SU-DHL-6 (cell line): ENCODE data around the gene FLAD1.
A peak's percentile ranks its signal among the peaks of the same experiment; 100 is the strongest.

ENCODE experiments used
- H2AFZ ChIP-seq: fragments of 200-600 bp; sonication (generic); 2 replicates; pipeline ENCODE4 v1.6.1; 2014; ENCODE audit warnings: low read depth, mild to moderate bottlenecking, moderate library complexity, mixed read lengths, antibody characterized with exemption, low read length; ENCODE audit not compliant: severe bottlenecking
- H3F3A ChIP-seq: fragments of 200-600 bp; shearing (Covaris generic); 2 replicates; pipeline ENCODE4 v1.6.0; 2016; ENCODE audit warnings: antibody characterized with exemption, mild to moderate bottlenecking; ENCODE audit not compliant: insufficient read depth
- H3K27ac ChIP-seq: fragments of 200-600 bp; sonication (generic); 2 replicates; pipeline ENCODE4 v1.5.1; 2016; ENCODE audit warnings: low read depth, mild to moderate bottlenecking, low read length, moderate library complexity, mixed read lengths
- H3K27me3 ChIP-seq: fragments of 200-600 bp; sonication (generic), shearing (Covaris generic); 2 replicates; pipeline ENCODE4 v1.6.0; 2014; ENCODE audit warnings: mild to moderate bottlenecking, low read length
- H3K36me3 ChIP-seq: fragments of 200-600 bp; sonication (generic); 2 replicates; pipeline ENCODE4 v1.6.1; 2014; ENCODE audit warnings: mild to moderate bottlenecking, low read length, mixed read lengths
- H3K4me2 ChIP-seq: fragments of 300-600, 200-600 bp; shearing (Covaris generic), sonication (generic); 2 replicates; pipeline ENCODE4 v1.6.0; 2014; ENCODE audit warnings: low read length, low read depth, mild to moderate bottlenecking; ENCODE audit not compliant: poor library complexity, severe bottlenecking
- H3K4me3 ChIP-seq: fragments of 200-600 bp; sonication (generic); 2 replicates; pipeline ENCODE4 v1.5.1; 2014; ENCODE audit warnings: antibody characterized with exemption, low read length, mild to moderate bottlenecking, mixed read lengths; ENCODE audit not compliant: insufficient read depth, poor library complexity, severe bottlenecking
- H3K79me2 ChIP-seq: fragments of 200-600 bp; sonication (generic); 2 replicates; pipeline ENCODE4 v1.6.1; 2014; ENCODE audit warnings: mild to moderate bottlenecking, low read length, moderate library complexity; ENCODE audit not compliant: insufficient read depth
- H3K9ac ChIP-seq: fragments of 200-600 bp; sonication (generic); 2 replicates; pipeline ENCODE4 v1.7.0; 2014; ENCODE audit warnings: mild to moderate bottlenecking, low read length
- H3K9me2 ChIP-seq: fragments of 200-600 bp; sonication (generic); replicated peaks from 2 replicates; pipeline ENCODE4 v1.6.1; 2014; ENCODE audit warnings: low read length; ENCODE audit not compliant: insufficient read depth
- H3K9me3 ChIP-seq: fragments of 200-600 bp; sonication (generic); 2 replicates; pipeline ENCODE4 v1.6.1; 2014; ENCODE audit warnings: low read length, mixed read lengths; ENCODE audit not compliant: insufficient read depth
- H4K20me1 ChIP-seq: fragments of 200-600 bp; sonication (generic); 2 replicates; pipeline ENCODE4 v1.6.1; 2014; ENCODE audit warnings: low read depth, mild to moderate bottlenecking, antibody characterized with exemption, low read length, moderate library complexity, mixed read lengths
- CTCF ChIP-seq: fragments of 200-600 bp; sonication (generic); IDR thresholded peaks from one replicate; pipeline ENCODE4 v1.5.1; 2017; ENCODE audit warnings: antibody characterized with exemption, mild to moderate bottlenecking, low read length, moderate library complexity; ENCODE audit not compliant: insufficient read depth, poor library complexity, severe bottlenecking
- EZH2phosphoT487 ChIP-seq: fragments of 200-600 bp; sonication (generic), shearing (Covaris generic); conservative IDR thresholded peaks from 2 replicates; pipeline ENCODE4 v1.6.1; 2018; ENCODE audit warnings: mild to moderate bottlenecking, antibody characterized with exemption, low read length, moderate library complexity, mixed read lengths

Gene FLAD1

GRCh38 chr1:154954541-154954940 is 28.6 kb upstream of the FLAD1 start:
- no peak overlapping the region for H3K4me3 ChIP-seq

GRCh38 chr1:154955039-154955717 is 28.0 kb upstream of the FLAD1 start:
- Histone ChIP-seq H3K4me2 (peak overlapping the region; percentile 91), H3K9ac (peak overlapping the region; percentile 55), H3K4me3 (peak overlapping the region; percentile 75), H3K9me3 (no peaks in the 10 kb centered on the region), H2AFZ (no peak overlapping the region), H3K27ac (peak overlapping the region; percentile 67), H3K79me2 (peaks cover under 1% of the 10 kb centered on the region; the same call in 1 of the 2 replicates), H4K20me1 (no peaks in the 10 kb centered on the region), H3K27me3 (no peaks in the 10 kb centered on the region), H3K36me3 (no peaks in the 10 kb centered on the region), H3K9me2 (no peaks in the 10 kb centered on the region), H3F3A (peaks cover 18% of the 10 kb centered on the region)
- TF ChIP-seq EZH2phosphoT487 (no peak), CTCF (no peak)

More at GRCh38 chr1:154954541-154954940, 28.6 kb upstream of the FLAD1 start:
- H3K27me3 ChIP-seq: no peaks in the 10 kb centered on the region
- H3K79me2 ChIP-seq: no peaks in the 10 kb centered on the region
- H3K9me3 ChIP-seq: no peaks in the 10 kb centered on the region
- no peaks in the 10 kb centered on the region for H3K36me3 ChIP-seq
- H3K4me2 ChIP-seq: peak overlapping the region; percentile 91
- H3K27ac ChIP-seq: no peak overlapping the region
- no peak overlapping the region for H2AFZ ChIP-seq
- H3F3A ChIP-seq: peaks cover 18% of the 10 kb centered on the region
- H4K20me1 ChIP-seq: no peaks in the 10 kb centered on the region
- H3K9ac ChIP-seq: no peak overlapping the region
- no peaks in the 10 kb centered on the region for H3K9me2 ChIP-seq
- TF ChIP-seq CTCF: no peak
- no peak for TF ChIP-seq EZH2phosphoT487

- peaks cover 8% of the 10 kb centered on the region for H3K79me2 ChIP-seq
- peak within 1 kb of the TSS; percentile 91 for H3K4me2 ChIP-seq
- H3K36me3 ChIP-seq: no peaks in the 10 kb centered on the region
- no peaks in the 10 kb centered on the region for H3K9me3 ChIP-seq
- no peaks in the 10 kb centered on the region for H3K9me2 ChIP-seq
- H2AFZ ChIP-seq: peak within 1 kb of the TSS; percentile 58
- H3K4me3 ChIP-seq: peak within 1 kb of the TSS; percentile 75
- peak within 1 kb of the TSS; percentile 67 for H3K27ac ChIP-seq
- H3K9ac ChIP-seq: peak within 1 kb of the TSS; percentile 55
- no peaks in the 10 kb centered on the region for H4K20me1 ChIP-seq
- H3F3A ChIP-seq: peaks cover 24% of the 10 kb centered on the region
- no peak for TF ChIP-seq EZH2phosphoT487
- peak; percentile 28 for TF ChIP-seq CTCF
- no peaks in the 10 kb centered on the region for H3K27me3 ChIP-seq
These were observed 27.2 kb upstream of the FLAD1 start, which contains the start of gene PBXIP1 for GRCh38 chr1:154955718-154956543. TSS of gene PBXIP1 (minus strand) at chr1:154956099. CDS start at chr1:154953721, 2,378 bp downstream.
